ENCODE results near the gene CEP68.
"Not testable (repeated sequence)": the region's sequence is repeated elsewhere in the genome, so short reads cannot be mapped to it uniquely, and the experiment has no call there.

CEP68 gene

DNA sequence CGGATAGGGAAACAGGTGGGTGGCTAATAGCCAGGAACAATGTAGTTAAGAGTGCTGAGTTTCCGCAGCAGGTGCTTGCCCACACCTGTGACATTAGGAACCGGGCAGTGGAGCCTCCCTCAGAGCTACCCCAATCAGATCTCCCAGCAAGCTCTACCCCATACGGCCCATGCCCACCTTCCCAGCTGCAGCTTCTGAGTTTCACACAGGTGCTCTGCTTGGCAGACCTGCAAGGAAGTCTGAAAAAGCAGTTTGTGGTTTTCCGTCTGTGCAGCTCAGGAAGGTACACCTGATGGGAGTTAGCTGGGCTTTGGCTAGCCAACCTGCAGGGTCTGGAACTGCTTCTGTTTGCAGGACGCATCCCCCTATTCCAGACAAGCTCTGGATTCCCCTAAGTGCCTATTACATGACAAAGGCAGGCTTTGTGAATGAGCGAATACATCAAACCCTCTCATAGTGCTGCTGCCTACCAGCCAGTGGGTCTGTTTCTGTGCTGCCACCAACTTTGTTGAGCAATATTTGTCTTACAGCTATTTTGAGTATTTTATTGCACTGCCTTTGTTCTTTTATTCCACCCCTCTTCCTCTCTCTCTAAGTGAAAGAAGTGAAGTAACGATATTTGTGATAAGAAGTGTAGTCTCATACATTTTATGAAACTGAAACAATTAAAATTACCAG is 24.7 kb upstream of the CEP68 start:
- FAIRE-seq, result no peak

DNA sequence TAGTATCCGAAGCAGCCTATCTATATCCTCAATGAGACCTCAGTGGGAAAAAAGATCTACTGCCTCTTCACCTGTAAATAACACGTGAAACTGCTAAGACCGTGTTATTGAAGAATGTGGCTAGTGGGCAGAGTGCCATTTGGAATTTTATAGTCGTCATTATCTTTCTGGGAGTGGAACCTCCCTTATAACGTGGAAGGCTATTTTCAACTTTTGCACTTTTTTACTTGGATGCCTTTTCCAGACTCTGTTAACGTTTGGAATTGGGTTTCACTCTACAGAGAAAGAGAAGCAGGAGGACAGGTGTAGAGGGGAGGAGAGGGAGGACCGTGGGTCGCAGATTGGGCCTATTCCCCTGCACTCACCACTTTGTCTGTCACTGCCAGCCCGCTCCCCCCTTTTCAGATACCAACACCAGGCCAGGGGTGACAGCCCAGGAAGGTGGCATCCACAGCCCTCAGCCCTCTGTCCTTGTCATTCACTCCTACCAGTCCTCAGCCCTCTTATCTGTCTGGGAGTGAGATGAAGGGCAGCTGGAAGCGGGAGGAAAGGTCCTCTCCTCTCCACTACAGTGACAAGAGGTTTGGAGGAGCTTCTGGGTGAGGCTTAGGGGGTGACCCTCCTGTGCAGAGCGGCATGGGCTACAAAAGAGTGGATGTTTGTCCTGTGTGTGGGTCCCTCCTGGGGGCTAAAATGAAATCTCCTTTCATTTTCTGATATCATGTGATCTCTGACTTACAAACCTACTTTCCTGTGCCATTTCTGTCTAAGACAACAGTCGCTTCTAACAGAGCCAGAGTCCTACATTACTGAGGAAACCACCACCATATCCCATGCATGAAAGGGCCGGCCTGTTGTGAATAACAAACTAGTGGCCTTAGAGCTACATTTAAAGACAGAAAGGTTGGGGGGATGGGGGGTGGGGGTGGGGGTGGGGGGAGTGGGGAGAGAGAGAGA is 23.9 kb upstream of the CEP68 start:
- FAIRE-seq, result no peak

DNA sequence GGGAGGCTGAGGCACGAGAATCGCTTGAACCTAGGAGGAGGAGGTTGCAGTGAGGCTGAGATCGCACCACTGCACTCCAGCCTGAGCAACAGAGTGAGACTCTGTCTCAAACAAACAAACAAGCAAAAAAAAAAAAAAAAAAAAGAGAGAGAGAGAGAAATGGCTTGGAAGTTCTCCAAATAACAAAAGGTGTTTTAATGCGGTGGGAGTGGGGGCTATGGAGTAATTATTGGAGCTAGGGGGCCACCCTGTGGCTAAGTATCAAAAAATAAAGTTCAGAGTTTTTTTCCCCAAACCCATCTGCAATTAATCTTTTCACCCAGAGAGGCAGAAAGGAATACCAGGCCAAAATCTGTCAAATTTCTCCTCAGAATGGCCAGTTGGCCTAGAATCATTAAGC is 23.0 kb upstream of the CEP68 start:
- no peak for FAIRE-seq

DNA sequence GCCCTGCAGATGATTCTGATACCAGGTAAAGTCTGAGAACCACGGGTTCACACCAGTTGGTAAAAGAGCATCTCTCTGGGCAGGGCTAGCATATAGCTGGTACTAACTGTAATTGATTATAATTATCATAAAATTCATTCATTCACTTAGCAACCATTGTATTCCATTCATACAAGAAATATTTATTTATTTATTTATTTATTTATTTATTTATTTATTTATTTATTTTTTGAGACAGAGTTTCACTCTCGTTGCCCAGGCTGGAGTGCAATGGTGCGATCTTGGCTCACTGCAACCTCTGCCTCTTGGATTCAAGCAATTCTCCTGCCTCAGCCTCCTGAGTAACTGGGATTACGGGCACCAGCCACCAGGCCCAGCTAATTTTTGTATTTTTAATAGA is 22.5 kb upstream of the CEP68 start:
- FAIRE-seq, result not testable (repeated sequence)

DNA sequence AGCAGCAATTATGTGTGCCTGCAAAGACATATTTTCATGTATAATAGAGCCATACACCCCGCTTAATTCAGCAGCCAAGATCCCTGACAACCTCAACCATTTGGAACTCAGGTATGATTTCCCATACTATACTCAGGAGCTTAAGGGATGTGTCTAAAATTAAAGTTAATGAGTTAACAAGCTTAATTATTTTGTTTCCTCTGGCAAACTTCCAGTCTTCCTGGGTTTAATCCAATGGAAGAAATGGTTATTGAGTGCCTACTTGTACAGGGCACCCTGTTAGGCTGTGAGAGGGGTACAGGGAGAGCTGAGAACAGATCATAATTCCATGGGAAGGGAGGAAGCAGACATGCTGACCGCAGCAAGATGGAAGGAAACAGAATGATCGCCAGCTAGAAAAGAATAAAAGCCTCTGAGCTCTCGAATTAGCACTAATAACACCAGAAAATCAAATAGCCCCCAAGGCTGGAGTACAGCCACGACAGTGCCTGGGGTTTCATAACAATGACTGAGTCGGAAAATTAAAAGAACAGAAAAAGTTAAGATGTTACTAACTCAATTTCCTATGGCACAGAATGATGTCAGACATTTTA is 20.8 kb upstream of the CEP68 start:
- no peak for FAIRE-seq

DNA sequence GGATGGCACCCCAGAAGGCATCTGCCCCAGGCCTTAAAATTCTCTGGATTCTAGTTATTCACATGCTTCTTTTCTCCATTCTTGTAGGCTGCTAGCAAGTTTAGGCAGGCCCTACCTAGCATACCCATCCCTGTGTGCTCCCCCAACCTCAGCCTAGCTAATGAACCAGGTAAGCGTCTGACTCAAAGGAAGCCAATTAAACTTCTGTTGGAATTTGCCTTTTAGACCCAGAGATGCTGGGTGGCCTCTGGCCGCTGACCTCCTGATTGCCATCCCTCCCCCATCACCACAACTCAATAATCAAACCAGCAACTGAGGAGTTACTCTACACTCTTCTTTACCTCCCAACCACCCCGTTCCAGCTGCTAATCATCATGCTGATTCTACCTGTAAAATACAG is 19.0 kb upstream of the CEP68 start:
- FAIRE-seq, result no peak

DNA sequence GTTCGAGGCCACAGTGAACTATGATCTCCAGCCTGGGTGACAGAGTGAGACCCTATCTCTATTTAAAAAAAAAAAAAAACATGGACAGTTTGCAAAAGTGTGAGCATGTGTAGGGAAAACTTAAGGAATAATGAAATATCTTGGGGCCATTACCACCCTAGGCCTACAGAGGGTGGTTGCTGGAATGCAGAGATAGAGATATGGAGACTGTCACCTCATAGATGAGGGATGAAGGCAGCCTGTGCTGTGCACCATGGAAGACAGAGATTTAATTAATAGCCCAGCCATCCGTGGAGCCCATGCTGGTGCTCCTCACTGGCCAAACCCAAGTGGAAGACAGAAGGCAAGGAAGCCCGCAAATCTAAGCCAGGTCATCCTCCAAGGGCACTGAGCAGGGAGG is 16.6 kb upstream of the CEP68 start:
- FAIRE-seq, result no peak

DNA sequence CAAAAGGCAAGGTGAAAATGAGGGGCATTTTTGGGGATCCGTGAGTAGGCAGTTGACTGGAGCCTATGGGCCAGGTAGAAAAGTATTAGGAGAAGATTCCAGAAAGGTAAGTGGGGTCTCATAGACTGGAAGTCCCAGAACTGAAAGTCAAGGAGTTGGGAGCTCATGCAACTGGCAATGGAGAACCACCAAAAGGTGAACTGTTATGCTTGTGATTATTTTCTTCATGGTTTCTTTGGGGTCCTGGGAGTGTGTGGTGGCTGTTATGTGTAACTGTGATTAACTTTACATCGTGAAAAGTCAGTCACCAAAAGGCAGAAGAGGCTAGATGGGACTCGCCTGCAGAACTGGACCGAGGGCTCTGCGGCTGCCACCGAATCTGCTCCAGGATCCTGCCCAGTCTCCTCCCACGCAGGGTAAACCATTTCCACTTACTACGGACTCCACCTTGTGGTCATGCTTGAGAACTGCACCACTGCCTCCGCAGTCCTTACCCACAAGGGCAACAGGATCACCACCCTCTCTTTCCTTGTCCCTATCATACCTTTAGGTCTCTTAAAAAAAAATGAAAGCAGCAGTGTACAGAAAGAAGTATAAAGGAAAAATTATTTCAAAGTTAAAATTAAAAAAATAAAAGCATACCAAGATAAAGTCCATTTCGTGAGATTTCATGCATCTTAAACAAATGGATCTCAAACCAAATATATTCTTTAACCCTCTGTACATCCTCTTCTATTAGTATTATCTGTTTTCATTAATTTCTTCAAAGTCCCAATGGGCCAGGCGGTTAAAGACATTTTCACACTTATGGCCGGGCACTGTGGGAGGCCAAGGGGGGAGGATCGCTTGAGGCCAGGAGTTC is 15.6 kb upstream of the CEP68 start:
- no peak for FAIRE-seq

DNA sequence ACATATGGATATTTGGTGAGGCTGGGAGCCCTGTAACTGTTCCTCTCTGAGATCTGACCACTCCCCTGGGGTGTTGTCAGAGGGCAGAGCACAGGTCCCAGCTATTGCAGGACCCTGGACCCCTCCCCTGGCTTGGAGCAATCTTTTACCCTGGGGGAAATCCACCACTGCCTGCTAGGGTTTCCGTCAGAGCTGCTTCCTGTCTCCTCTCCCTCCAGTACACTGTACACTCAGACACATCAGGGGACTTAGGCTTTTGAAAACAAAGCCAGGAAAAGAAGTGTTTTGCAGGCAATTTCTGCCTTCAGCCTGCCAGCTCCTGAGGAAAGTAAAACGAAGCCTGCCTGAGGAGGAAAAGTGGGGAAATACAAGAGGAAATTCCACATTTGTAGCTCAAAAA is 13.2 kb upstream of the CEP68 start:
- no peak for FAIRE-seq

DNA sequence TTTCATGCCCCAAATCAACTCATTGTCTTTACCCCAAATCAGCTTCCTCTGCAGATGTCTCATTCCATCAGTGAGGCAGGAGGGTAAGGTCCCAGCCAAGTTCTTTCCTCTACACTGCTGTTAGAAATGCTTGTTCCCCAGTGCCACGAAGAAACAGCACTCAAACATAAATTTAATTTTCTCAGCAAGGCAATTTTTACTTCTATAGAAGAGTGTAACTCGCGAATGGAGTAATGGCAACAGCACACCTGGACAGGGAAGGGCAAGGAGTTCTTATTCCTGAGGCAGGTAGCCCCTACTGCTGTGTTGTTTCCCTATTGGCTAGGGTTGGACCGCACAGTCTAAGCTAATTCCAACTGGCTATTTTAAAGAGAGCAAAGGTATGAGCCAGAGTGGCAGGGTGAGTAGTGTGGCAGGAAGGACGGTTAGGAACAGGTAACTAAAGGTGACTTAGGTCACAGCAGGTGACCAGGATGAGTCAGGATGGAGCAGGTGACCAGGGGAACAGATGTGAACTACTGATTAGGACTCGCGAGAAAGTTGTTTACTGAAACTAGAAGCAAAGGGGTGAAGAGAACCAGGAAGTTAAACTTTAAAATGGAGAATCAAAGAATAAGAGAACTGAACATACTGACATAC is 12.0 kb upstream of the CEP68 start:
- no peak for FAIRE-seq

DNA sequence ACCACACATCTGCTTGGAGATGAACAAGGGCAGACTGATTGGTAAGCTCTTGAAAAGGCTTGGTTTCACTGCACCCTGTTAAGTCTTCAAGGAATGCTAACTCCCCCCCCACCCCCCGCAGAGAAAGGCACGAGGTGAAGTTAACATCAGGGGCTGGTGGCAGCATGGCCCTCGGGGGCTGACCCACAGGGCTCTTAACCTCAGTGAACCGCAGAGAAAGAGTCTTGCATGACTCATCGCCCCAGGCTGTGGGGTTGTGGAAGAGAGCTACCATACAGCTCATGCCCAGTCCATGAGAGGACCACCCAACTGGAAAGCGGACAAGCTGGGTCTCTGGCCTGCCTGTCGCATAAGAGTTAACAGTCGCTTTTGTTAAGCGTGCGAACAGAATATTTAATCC is 10.6 kb upstream of the CEP68 start:
- FAIRE-seq, result no peak

DNA sequence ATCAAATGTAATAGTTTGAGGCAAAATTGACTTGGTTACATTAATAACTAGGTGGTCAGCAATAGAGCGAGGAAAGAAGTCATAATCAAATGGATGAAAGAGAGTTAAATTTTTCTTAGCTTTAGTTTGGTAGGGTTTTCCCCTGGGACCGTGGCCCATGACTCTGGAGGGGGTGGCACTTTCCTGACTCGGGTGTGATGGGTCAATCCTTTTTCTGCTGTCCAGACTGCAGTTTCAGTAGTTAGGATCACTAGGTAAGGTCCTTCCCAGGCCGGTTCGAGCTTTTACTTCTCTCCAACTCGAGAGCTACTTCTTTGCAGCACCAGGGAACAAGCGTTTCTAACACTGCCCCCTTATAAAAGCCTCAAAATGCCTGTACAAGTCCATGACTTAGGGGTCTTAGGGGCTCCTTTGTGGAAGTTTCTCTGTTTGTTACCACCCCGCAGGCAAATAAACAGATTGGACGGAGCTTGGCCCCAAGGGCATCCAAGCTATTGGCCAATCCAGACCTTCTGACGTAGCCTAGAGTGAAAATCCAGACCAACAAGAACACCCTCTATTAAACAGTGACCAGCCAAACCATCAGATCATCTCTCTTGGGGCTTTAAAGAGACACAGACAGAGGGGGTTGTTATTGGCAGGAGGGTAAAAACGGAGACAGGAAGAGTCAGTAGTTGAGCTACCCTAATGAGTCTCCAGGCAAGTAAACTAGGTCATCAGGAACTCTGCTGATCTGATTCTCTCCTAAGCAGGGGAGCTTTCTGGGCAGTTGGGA is 9.4 kb upstream of the CEP68 start:
- no peak for FAIRE-seq

DNA sequence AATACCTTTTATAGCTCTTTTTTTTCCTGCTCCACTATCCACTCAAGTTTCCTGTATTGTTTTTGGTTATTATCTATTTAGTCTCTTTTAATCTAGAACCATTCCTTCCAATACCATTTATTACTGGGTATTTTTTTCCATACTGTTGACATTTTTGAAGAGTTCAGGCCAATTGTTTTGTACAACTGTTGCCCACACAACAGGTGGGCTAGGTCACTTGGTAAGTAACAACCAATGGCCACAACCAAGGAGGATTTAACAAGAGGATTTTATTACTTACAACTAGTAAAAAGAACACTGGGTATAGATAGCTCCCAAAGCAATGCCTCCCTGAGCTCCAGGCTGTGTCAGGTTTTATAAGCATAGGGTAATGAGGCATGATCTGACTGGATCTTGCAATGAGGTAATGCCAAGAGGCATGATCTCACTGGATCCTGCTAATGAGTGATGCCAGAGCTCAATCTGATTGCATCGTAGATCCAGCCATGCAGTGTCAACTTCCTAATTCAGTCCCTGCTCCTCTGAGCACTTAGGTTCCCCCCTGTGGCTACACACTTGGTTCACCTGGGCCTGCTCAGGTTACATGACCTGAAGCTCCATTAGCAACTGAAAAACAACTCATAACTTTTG is 7.1 kb upstream of the CEP68 start:
- FAIRE-seq, result no peak

DNA sequence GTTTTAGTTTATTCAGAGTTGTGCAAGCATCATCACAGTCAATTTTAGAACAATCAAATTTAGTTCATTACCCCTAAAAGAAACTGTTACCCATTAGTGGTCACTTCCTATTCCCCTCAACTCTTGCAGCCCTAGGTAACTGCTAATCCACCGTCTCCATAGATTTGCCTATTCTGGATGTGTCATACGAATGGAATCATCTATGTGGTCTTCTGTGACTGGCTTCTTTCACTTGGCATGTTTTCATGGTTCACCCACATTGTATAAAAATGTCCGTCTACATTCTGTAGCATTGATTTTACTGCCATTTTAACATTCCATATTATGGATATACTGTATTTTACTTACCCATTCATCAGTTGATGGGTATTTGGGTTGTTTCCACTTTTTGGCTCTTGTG is 5.3 kb upstream of the CEP68 start:
- no peak for FAIRE-seq

DNA sequence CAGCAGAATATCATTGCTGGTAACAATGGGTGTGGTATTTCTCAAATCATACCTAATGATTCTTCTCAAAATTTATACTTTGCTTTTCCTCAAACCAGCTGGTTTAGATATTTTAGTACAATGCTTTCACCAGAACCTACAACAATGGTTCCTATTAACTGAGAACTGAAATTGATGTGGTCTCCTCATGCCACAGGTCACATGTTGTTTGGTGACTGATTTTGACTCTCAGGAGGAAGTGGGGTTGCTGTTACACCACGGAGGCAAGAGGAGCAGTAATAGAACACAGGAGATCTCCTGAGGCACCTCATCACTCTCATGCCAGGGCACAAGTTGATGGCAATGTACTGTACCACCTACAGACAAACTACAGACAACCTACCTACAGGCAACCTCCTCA is 3.0 kb upstream of the CEP68 start:
- FAIRE-seq, result no peak

DNA sequence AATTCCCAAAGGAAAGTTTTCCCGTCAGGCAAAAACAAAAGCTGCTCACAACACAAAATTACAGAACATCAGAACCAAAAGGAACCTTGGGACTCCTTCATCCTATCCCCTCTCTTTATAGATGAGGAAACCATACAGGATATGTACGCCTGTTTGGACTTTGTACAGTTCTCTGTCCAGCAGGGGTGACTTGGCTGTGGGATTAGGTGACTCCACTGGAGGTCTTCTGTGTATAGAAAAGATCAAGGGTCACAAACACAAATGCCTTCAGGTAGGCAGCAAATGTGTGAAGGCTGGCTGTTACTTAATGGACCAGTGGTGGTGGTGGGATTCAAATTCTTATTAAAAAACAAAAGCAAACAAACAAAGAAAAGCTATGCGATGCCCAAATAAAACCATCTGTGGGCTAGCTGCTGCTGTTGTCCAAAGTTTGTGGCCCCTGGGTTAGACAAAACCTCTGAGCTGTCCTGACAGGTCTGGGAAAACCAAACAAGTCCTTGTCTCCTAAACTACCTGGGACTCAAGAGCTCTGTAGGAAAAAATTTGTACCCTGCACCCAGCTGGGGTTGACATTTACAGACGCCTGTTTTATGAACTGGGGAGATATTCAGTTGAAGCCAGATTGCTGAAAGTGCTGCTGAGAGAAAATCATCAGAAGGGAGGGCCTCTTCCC is 1.3 kb upstream of the CEP68 start:
- no peak for FAIRE-seq

DNA sequence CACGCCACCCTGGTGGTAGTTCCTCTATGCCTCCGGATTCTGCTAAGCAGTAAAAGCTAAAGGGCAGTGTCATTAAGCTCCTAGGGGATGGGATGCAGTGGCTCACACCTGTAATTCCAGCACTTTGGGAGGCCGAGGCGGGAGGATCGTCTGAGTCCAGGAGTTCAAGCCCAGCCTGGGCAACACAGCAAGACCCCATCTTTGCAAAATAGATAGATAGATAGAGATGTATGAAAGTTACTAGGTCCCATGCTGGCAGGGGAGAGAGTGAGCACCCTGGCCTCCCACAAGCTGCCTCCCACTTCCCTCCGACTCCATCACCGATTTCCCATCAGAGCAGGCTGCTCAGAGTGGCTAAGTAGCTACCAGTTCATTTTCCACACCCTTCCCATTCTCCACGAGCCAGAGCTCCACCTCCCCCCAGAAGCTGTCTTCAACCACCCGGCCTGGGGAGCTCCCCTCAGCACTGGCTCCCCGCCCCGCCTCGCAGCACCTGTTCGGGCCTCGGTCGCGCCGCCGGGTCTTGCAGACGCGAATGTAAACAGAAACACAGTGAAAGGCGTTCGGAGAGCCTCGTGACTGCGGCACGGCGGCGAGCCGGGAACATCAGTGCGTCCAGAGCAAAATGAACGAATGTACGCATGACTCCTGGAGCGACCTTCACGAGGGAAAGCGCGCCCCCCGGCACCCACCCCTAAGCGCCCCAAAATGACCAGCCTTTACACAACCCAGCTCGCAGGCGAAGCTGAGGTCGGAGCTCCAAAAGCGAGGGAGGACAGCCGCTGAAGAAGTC is 598 bp upstream of the CEP68 start:
- no peak for FAIRE-seq

DNA sequence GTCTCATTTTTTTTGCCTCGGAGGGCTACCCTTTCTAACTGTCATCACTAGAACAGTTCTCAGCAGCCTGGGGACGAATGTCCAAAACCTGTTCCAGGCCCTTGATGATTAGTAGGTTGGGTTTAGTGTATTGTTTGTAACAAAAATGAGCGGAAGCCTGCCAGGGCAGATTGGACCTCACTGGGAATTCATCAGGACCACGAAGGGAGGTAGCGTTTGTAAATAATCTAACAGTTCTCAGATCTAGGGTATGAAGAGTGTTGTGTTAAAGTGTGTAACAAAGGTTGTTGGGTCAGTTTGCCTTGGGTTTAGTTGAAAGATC is 799 bp downstream of the CEP68 start:
- no peak for FAIRE-seq

DNA sequence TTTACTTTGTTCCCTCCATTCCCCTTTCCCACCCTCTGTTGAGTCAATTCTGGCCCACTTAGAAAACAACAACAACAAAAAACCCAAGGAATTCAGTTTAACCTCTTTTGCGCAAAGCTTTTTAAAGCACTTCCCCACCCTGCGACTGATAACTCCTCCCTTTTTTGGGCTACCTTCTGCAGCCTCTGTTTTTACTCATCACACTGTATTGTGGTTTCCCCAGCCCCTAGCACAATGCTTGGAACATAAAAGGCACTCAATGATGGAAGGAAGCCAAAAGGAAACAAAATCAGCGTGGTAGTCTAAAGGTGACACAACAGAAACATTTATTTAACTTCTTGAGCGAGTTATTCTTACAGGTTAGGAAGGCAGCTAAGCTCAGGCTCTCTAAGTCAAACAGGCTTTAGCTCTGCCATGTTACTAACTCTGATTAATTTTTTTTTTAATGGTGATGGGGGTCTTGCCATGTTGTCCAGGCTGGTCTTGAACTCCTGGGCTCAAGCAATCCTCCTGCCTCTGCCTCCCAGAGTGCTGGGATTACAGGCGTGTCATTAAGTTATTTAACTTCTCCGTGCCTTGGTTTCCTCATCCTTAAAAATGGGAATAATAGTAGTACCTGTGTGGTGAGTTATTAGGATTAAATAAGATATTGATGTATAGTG is 1.3 kb downstream of the CEP68 start:
- FAIRE-seq, result no peak

Data from islet of Langerhans (tissue), 1 donor.